Neural cell (in vitro differentiated cells): ENCODE data around the gene SEMA6A. TPM values are rescaled to one million over a fixed set of nuclear protein-coding genes. Genes with fewer than 3 reads are reported as not detected.

Source experiments
- H2AFZ ChIP-seq: fragments of 200-600, 300-800 bp; sonication (generic), shearing (Covaris generic); 2 replicates; pipeline ENCODE4 v1.6.0; 2014; ENCODE audit warnings: low read depth, mild to moderate bottlenecking, antibody characterized with exemption, low read length, moderate library complexity
- H3F3A ChIP-seq: fragments of 200-600 bp; shearing (Covaris generic); 2 replicates; pipeline ENCODE4 v1.6.1; 2016; ENCODE audit warnings: mild to moderate bottlenecking, moderate library complexity, mixed read lengths, antibody characterized with exemption, low read length; ENCODE audit not compliant: insufficient read depth, poor library complexity, severe bottlenecking
- H3K27ac ChIP-seq: fragments of 200-600, 300-800 bp; sonication (generic), shearing (Covaris generic); 2 replicates; pipeline ENCODE4 v1.5.1; 2014; ENCODE audit warnings: mild to moderate bottlenecking, low read length, moderate library complexity
- H3K27me3 ChIP-seq: fragments of 300-800, 200-600 bp; sonication (generic), shearing (Covaris generic); 2 replicates; pipeline ENCODE4 v1.6.0; 2014; ENCODE audit warnings: mild to moderate bottlenecking, low read depth, low read length, moderate library complexity; ENCODE audit not compliant: insufficient read depth
- H3K36me3 ChIP-seq: fragments of 300-800, 200-600 bp; sonication (generic), shearing (Covaris generic); 2 replicates; pipeline ENCODE4 v1.5.1; 2014; ENCODE audit warnings: mild to moderate bottlenecking, antibody characterized with exemption, low read length, moderate library complexity; ENCODE audit not compliant: insufficient read depth
- H3K4me2 ChIP-seq: fragments of 300-800, 200-600 bp; sonication (generic), shearing (Covaris generic); 2 replicates; pipeline ENCODE4 v1.6.0; 2014; ENCODE audit warnings: mild to moderate bottlenecking, low read length
- H3K4me3 ChIP-seq: fragments of 300-800, 200-600 bp; sonication (generic), shearing (Covaris generic); 2 replicates; pipeline ENCODE4 v1.5.1; 2014; ENCODE audit warnings: mild to moderate bottlenecking, low read length, moderate library complexity
- H3K79me2 ChIP-seq: fragments of 200-600 bp; shearing (Covaris generic); replicated peaks from 2 replicates; pipeline ENCODE4 v1.6.0; 2014; ENCODE audit warnings: mild to moderate bottlenecking, low read length, moderate library complexity; ENCODE audit not compliant: insufficient read depth
- H3K9ac ChIP-seq: fragments of 300-800, 200-600 bp; sonication (generic), shearing (Covaris generic); 2 replicates; pipeline ENCODE4 v1.6.1; 2016; ENCODE audit warnings: mild to moderate bottlenecking, low read length, mixed read lengths
- H3K9me2 ChIP-seq: fragments of 200-600 bp; shearing (Covaris generic); 2 replicates; pipeline ENCODE4 v1.6.1; 2016; ENCODE audit warnings: mild to moderate bottlenecking, low read length, mixed read lengths; ENCODE audit not compliant: insufficient read depth
- H3K9me3 ChIP-seq: fragments of 200-600, 300-800 bp; sonication (generic), shearing (Covaris generic); 2 replicates; pipeline ENCODE4 v1.6.1; 2016; ENCODE audit warnings: mild to moderate bottlenecking, mixed run types, low read length, moderate library complexity, mixed read lengths
- H4K20me1 ChIP-seq: fragments of 200-600 bp; shearing (Covaris generic); 2 replicates; pipeline ENCODE4 v1.6.1; 2016; ENCODE audit warnings: mild to moderate bottlenecking, mixed run types; ENCODE audit not compliant: insufficient read depth
- CTCF ChIP-seq: fragments of 450-650 bp; IDR thresholded peaks from 2 replicates; pipeline ENCODE4 v1.5.1; 2014; ENCODE audit warnings: antibody characterized with exemption, mild to moderate bottlenecking, moderate library complexity; ENCODE audit not compliant: poor library complexity, severe bottlenecking
- EP300 ChIP-seq: fragments of 450-650 bp; conservative IDR thresholded peaks from 2 replicates; pipeline ENCODE4 v1.6.1; 2014; ENCODE audit warnings: antibody characterized with exemption, mild to moderate bottlenecking, moderate library complexity; ENCODE audit not compliant: poor library complexity, severe bottlenecking
- EZH2 ChIP-seq: fragments of 200-600, 300-800 bp; shearing (Covaris generic), sonication (generic); IDR thresholded peaks from 2 replicates; pipeline ENCODE4 v1.6.1; 2014; ENCODE audit warnings: antibody characterized with exemption, low read length, borderline replicate concordance, mild to moderate bottlenecking; ENCODE audit not compliant: insufficient read depth, poor library complexity, severe bottlenecking
- MXI1 ChIP-seq: fragments of 450-650 bp; conservative IDR thresholded peaks from 2 replicates; pipeline ENCODE4 v1.6.1; 2014; ENCODE audit warnings: antibody characterized with exemption, mild to moderate bottlenecking; ENCODE audit not compliant: poor library complexity, severe bottlenecking
- POLR2AphosphoS5 ChIP-seq: IDR thresholded peaks from 2 replicates; pipeline ENCODE4 v1.6.1; 2012
- RAD21 ChIP-seq: fragments of 450-650 bp; conservative IDR thresholded peaks from 2 replicates; pipeline ENCODE4 v1.6.1; 2014; ENCODE audit warnings: antibody characterized with exemption, mild to moderate bottlenecking, moderate library complexity
- REST ChIP-seq: IDR thresholded peaks from 2 replicates; pipeline ENCODE4 v1.6.1; 2012; ENCODE audit warnings: borderline replicate concordance
- SMC3 ChIP-seq: fragments of 450-650 bp; conservative IDR thresholded peaks from 2 replicates; pipeline ENCODE4 v1.6.1; 2014; ENCODE audit warnings: antibody characterized with exemption, mild to moderate bottlenecking, moderate library complexity; ENCODE audit not compliant: poor library complexity
- TAF1 ChIP-seq: IDR thresholded peaks from 2 replicates; pipeline ENCODE4 v1.6.1; 2012; ENCODE audit warnings: low read depth
- polyA plus RNA-seq: library from polyadenylated mRNA; depleted of rRNA; stranded (reverse); fragments of >200 nt; gene quantifications from 2 replicates; pipeline ENCODE4 v1.2.3, GENCODE V29; 2014

The SEMA6A gene
- polyA plus RNA-seq, 1 donor from 2014 or later = 6.5 TPM

- Histone ChIP-seq H3F3A (no peaks in the 10 kb centered on the region), H3K9ac (no peak overlapping the region), H3K36me3 (no peaks in the 10 kb centered on the region), H4K20me1 (no peaks in the 10 kb centered on the region), H3K27ac (no peak overlapping the region), H3K9me2 (no peaks in the 10 kb centered on the region), H3K9me3 (no peaks in the 10 kb centered on the region), H2AFZ (no peak overlapping the region), H3K27me3 (no peaks in the 10 kb centered on the region), H3K79me2 (no peaks in the 10 kb centered on the region), H3K4me2 (no peak overlapping the region), H3K4me3 (no peak overlapping the region)
- TF ChIP-seq EP300 = no peak
- no peak for TF ChIP-seq MXI1
- TF ChIP-seq RAD21 = no peak
- TF ChIP-seq POLR2AphosphoS5 = no peak
- TF ChIP-seq CTCF = no peak
- TF ChIP-seq REST = no peak
- no peak for TF ChIP-seq TAF1
- no peak for TF ChIP-seq EZH2
- TF ChIP-seq SMC3 = no peak
These were observed 154.1 kb downstream of the SEMA6A start for GRCh38 chr5:116420540-116420939.

GRCh38 chr5:116419258-116419657 is 155.4 kb downstream of the SEMA6A start:
- Histone ChIP-seq H3K36me3 (no peaks in the 10 kb centered on the region), H3K27me3 (no peaks in the 10 kb centered on the region), H4K20me1 (no peaks in the 10 kb centered on the region), H3F3A (no peaks in the 10 kb centered on the region), H3K9ac (no peak overlapping the region), H3K9me2 (no peaks in the 10 kb centered on the region), H3K79me2 (no peaks in the 10 kb centered on the region), H3K4me2 (no peak overlapping the region), H2AFZ (no peak overlapping the region), H3K9me3 (no peaks in the 10 kb centered on the region), H3K4me3 (no peak overlapping the region), H3K27ac (no peak overlapping the region)
- TF ChIP-seq REST = no peak
- no peak for TF ChIP-seq RAD21
- no peak for TF ChIP-seq EZH2
- TF ChIP-seq CTCF = no peak
- no peak for TF ChIP-seq MXI1
- TF ChIP-seq POLR2AphosphoS5 = no peak
- no peak for TF ChIP-seq TAF1
- TF ChIP-seq EP300 = no peak
- TF ChIP-seq SMC3 = no peak
